ENCODE data around the gene LENEP. TPM values are rescaled to one million over a fixed set of nuclear protein-coding genes. Genes with fewer than 3 reads are reported as not detected.

Gene LENEP
- total RNA-seq, 2 experiments from 2014 or later: 0.78 to 2.3 TPM

DNA sequence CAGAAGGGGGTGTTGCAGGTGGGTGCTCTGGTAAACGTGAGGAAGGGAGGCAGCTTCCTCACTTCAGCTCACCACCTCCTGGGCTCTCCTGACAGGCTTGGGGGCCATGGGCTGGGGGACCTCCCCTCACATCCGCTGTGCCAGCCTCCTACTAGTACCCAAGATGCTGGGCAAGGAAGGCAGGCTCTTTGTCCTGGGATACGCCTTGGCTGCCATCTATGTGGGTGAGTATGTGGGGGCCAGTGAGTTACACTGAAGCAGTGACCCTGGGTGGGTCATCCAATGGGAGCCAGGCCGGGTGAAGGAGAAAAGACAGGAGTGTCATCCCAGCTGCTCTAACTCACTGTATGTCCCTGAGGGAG is 45.9 kb downstream of the LENEP start:
- Histone ChIP-seq H4K20me1 (ENCODE audit: insufficient read depth, low read length) (no peaks in the 10 kb centered on the region), H2AFZ (ENCODE audit: low read length) (no peak overlapping the region), H3K27ac (ENCODE audit: low read depth, low read length, poor library complexity, severe bottlenecking) (no peak overlapping the region), H3K4me3 (ENCODE audit: low read depth, low read length, poor library complexity, severe bottlenecking) (no peak overlapping the region), H3K4me2 (ENCODE audit: low read length) (no peak overlapping the region), H3K9me2 (ENCODE audit: insufficient read depth, low read length) (no peaks in the 10 kb centered on the region), H3K4me1 (ENCODE audit: insufficient read depth, low read length, poor library complexity, severe bottlenecking) (no peaks in the 10 kb centered on the region), H3K36me3 (ENCODE audit: insufficient read depth, low read length) (no peaks in the 10 kb centered on the region), H3K9me3 (ENCODE audit: low read length) (no peaks in the 10 kb centered on the region), H3K79me2 (ENCODE audit: insufficient read depth, low read depth, low read length) (no peaks in the 10 kb centered on the region)
- CTCF ChIA-PET (ENCODE audit: unreplicated experiment): no interaction called here
- no peak for DNase-seq (ENCODE audit: low spot score)
- POLR2A ChIA-PET: interaction anchor here (0.6 kb wide), 1 partner anchor 370 kb away, joined by 3 read pairs; no protein-coding TSS in a partner anchor
- intact Hi-C loops (cut with micrococcal nuclease; ENCODE audit: unreplicated experiment): no loop called here
- TF ChIP-seq EZH2phosphoT487 (IDR thresholded peaks at IDR 0.05; ENCODE audit: borderline replicate concordance, low read depth, low read length): no peak
- TF ChIP-seq, protein P1, sequence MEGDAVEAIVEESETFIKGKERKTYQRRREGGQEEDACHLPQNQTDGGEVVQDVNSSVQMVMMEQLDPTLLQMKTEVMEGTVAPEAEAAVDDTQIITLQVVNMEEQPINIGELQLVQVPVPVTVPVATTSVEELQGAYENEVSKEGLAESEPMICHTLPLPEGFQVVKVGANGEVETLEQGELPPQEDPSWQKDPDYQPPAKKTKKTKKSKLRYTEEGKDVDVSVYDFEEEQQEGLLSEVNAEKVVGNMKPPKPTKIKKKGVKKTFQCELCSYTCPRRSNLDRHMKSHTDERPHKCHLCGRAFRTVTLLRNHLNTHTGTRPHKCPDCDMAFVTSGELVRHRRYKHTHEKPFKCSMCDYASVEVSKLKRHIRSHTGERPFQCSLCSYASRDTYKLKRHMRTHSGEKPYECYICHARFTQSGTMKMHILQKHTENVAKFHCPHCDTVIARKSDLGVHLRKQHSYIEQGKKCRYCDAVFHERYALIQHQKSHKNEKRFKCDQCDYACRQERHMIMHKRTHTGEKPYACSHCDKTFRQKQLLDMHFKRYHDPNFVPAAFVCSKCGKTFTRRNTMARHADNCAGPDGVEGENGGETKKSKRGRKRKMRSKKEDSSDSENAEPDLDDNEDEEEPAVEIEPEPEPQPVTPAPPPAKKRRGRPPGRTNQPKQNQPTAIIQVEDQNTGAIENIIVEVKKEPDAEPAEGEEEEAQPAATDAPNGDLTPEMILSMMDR (conservative IDR thresholded peaks at IDR 0.05; ENCODE audit: low read length): no peak
- no TSS peak for BruUV-seq (replicated peaks)

DNA sequence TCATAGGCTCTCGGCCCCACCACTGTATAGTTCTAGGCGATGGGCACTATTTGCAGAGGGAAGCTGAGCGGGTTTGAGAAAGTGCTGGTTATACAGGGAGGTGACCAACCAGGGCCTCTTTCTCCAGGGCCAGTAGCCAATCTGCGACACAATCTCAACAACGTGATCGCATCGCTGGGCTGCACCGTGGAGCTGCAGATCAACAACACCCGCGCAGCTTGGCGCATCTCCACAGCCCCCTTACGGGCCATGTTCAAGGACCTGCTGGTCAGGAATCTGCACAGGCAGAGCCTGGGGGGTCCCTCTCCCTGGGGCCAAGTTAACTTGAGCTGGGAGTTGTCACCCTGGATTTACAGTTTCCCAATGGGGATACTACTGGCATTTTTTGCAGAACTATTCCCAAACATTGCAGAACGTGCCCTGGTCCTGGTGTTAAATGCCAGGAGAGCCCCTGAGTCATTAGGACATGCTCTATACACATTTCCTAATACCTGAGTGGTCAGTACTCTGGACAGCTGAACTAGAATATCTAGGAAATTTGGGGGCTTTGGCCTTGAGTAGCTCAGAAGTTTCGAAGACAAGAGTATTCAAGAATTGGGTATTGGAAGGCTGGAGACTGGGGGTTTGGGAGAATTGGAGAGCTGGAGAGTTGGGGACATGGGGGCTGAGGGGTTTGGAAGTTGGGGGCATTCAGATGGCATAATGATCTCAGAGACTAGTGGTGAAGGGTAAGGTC is 47.1 kb downstream of the LENEP start:
- ChIA-PET POLR2A (no interaction called here), CTCF (ENCODE audit: unreplicated experiment) (no interaction called here)
- Histone ChIP-seq H4K20me1 (ENCODE audit: insufficient read depth, low read length) (no peaks in the 10 kb centered on the region), H3K4me3 (ENCODE audit: low read depth, low read length, poor library complexity, severe bottlenecking) (no peak overlapping the region), H3K4me2 (ENCODE audit: low read length) (no peak overlapping the region), H3K9me2 (ENCODE audit: insufficient read depth, low read length) (no peaks in the 10 kb centered on the region), H2AFZ (ENCODE audit: low read length) (no peak overlapping the region), H3K79me2 (ENCODE audit: insufficient read depth, low read depth, low read length) (no peaks in the 10 kb centered on the region), H3K4me1 (ENCODE audit: insufficient read depth, low read length, poor library complexity, severe bottlenecking) (peaks cover 7% of the 10 kb centered on the region), H3K9me3 (ENCODE audit: low read length) (no peaks in the 10 kb centered on the region), H3K36me3 (ENCODE audit: insufficient read depth, low read length) (no peaks in the 10 kb centered on the region), H3K27ac (ENCODE audit: low read depth, low read length, poor library complexity, severe bottlenecking) (no peak overlapping the region)
- no TSS peak for BruUV-seq (replicated peaks)
- intact Hi-C loops (cut with micrococcal nuclease; ENCODE audit: unreplicated experiment): no loop called here
- no peak for DNase-seq (ENCODE audit: low spot score)
- no peak for TF ChIP-seq EZH2phosphoT487 (IDR thresholded peaks at IDR 0.05; ENCODE audit: borderline replicate concordance, low read depth, low read length)
- TF ChIP-seq, protein P1 (conservative IDR thresholded peaks at IDR 0.05; ENCODE audit: low read length): no peak

DNA sequence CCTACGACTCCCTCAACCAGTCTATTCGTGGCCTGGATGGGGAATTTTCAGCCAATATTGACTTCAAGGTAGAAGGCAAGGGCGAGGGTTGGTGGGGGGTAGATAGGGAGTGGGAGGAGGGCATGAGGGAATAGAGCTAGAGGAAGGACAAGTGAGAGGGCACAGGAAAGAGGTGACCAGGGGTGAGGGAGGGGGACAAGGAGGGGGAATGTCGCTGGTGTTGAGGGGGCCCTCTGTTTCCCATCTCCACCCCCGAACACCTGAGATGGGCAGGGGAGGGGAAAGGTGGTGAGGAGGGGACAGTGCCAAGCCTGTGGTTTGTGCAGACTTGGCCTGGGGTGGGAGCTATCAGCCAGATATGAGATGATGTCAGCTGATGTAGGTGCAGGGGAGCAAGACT is 49.4 kb downstream of the LENEP start:
- Histone ChIP-seq H3K27ac (ENCODE audit: low read depth, low read length, poor library complexity, severe bottlenecking) (no peak overlapping the region), H2AFZ (ENCODE audit: low read length) (no peak overlapping the region), H3K4me1 (ENCODE audit: insufficient read depth, low read length, poor library complexity, severe bottlenecking) (peaks cover 7% of the 10 kb centered on the region), H3K79me2 (ENCODE audit: insufficient read depth, low read depth, low read length) (no peaks in the 10 kb centered on the region), H3K9me2 (ENCODE audit: insufficient read depth, low read length) (no peaks in the 10 kb centered on the region), H3K4me3 (ENCODE audit: low read depth, low read length, poor library complexity, severe bottlenecking) (no peak overlapping the region), H3K4me2 (ENCODE audit: low read length) (no peak overlapping the region), H4K20me1 (ENCODE audit: insufficient read depth, low read length) (no peaks in the 10 kb centered on the region), H3K9me3 (ENCODE audit: low read length) (no peaks in the 10 kb centered on the region), H3K36me3 (ENCODE audit: insufficient read depth, low read length) (no peaks in the 10 kb centered on the region)
- no peak for DNase-seq (ENCODE audit: low spot score)
- ChIA-PET POLR2A (interaction anchor here (0.6 kb wide), 1 partner anchor 1962 kb away, joined by 5 read pairs; no protein-coding TSS in a partner anchor), CTCF (ENCODE audit: unreplicated experiment) (no interaction called here)
- intact Hi-C loops (cut with micrococcal nuclease; ENCODE audit: unreplicated experiment): no loop called here
- TF ChIP-seq, protein P1 (conservative IDR thresholded peaks at IDR 0.05; ENCODE audit: low read length): no peak
- no peak for TF ChIP-seq EZH2phosphoT487 (IDR thresholded peaks at IDR 0.05; ENCODE audit: borderline replicate concordance, low read depth, low read length)
- BruUV-seq (replicated peaks): no TSS peak
